ENCODE results near the gene PIK3R4. TPM values are rescaled to one million over a fixed set of nuclear protein-coding genes. Genes with fewer than 3 reads are reported as not detected.

The PIK3R4 gene
- total RNA-seq, 1 donor from 2014 or later, result 58.5 TPM

Other genes starting within 250 kb of the PIK3R4 start
- 103 TPM for gene COL6A6, start 229.7 kb downstream of the PIK3R4 start, total RNA-seq
- gene ATP2C1, start 147.3 kb upstream of the PIK3R4 start, total RNA-seq, result 106 TPM

Measured in skeletal muscle tissue (tissue), 1 donor.